ENCODE results near the gene STXBP1. TPM values are rescaled to one million over a fixed set of nuclear protein-coding genes. Genes with fewer than 3 reads are reported as not detected.

Gene STXBP1
- total and polyA plus RNA-seq, 2 of the 8 experiments (the other 6 are each of a cell fraction or from before 2014, with no cell fraction given) = 11.5 to 60.9 TPM

GRCh38 chr9:127707766-127708165 is 95.7 kb downstream of the STXBP1 start (continued):
- TF ChIP-seq CTBP2 (IDR thresholded peaks at IDR 0.05; ENCODE audit: borderline replicate concordance, insufficient read depth, insufficient read length, low read length) (no peak), CHD2 (IDR thresholded peaks at IDR 0.05; ENCODE audit: low read length) (no peak)
